H9 (cell line): ENCODE measurements around the gene SLC30A5. TPM values are rescaled to one million over a fixed set of nuclear protein-coding genes. Genes with fewer than 3 reads are reported as not detected.

Experiments
- DNase-seq: peaks from one replicate; pipeline ENCODE4 v3.0.0-alpha.2; 2017
- H2AFZ ChIP-seq: one replicate; pipeline ENCODE4 v1.6.1; 2013; ENCODE audit warnings: mild to moderate bottlenecking, low read length, control low read depth, moderate library complexity
- H2AK5ac ChIP-seq: 2 replicates; pipeline ENCODE4 v1.6.1; 2013; ENCODE audit warnings: low read length, control low read depth, mixed read lengths; ENCODE audit not compliant: insufficient read length
- H2BK120ac ChIP-seq: one replicate; pipeline ENCODE4 v1.6.1; 2013; ENCODE audit warnings: low read depth, mild to moderate bottlenecking, low read length, control low read depth, inconsistent platforms; ENCODE audit not compliant: poor library complexity, severe bottlenecking
- H2BK12ac ChIP-seq: 2 replicates; pipeline ENCODE4 v1.6.1; 2013; ENCODE audit warnings: low read length, control low read depth, mixed read lengths, low read depth; ENCODE audit not compliant: insufficient read length
- H2BK15ac ChIP-seq: 2 replicates; pipeline ENCODE4 v1.6.1; 2013; ENCODE audit warnings: low read depth, low read length, control low read depth
- H2BK20ac ChIP-seq: one replicate; pipeline ENCODE4 v1.6.1; 2013; ENCODE audit warnings: low read depth, mild to moderate bottlenecking, low read length, control low read depth, inconsistent platforms; ENCODE audit not compliant: poor library complexity, severe bottlenecking
- H2BK5ac ChIP-seq: 2 replicates; pipeline ENCODE4 v1.6.1; 2013; ENCODE audit warnings: low read length, control low read depth, mixed read lengths; ENCODE audit not compliant: insufficient read length
- H3K14ac ChIP-seq: 2 replicates; pipeline ENCODE4 v1.6.1; 2013; ENCODE audit warnings: low read length, control low read depth; ENCODE audit not compliant: insufficient read depth
- H3K18ac ChIP-seq: 2 replicates; pipeline ENCODE4 v1.6.1; 2013; ENCODE audit warnings: low read depth, mild to moderate bottlenecking, mixed read lengths, low read length, control low read depth; ENCODE audit not compliant: insufficient read length
- H3K23ac ChIP-seq: 2 replicates; pipeline ENCODE4 v1.6.1; 2013; ENCODE audit warnings: low read length, control low read depth, mixed read lengths, low read depth; ENCODE audit not compliant: insufficient read length
- H3K23me2 ChIP-seq: 2 replicates; pipeline ENCODE4 v1.6.1; 2013; ENCODE audit warnings: low read depth, mild to moderate bottlenecking, mixed read lengths, low read length, control low read depth; ENCODE audit not compliant: insufficient read length, poor library complexity, severe bottlenecking
- H3K27ac ChIP-seq: 2 replicates; pipeline ENCODE4 v1.5.1; 2013; ENCODE audit warnings: low read length, control low read depth, mixed read lengths, low read depth; ENCODE audit not compliant: insufficient read length
- H3K27me3 ChIP-seq: 2 replicates; pipeline ENCODE4 v1.6.1; 2013; ENCODE audit warnings: low read length, control low read depth, inconsistent platforms; ENCODE audit not compliant: insufficient read depth
- H3K4ac ChIP-seq: 2 replicates; pipeline ENCODE4 v1.6.1; 2013; ENCODE audit warnings: low read depth, mild to moderate bottlenecking, control low read depth, inconsistent platforms, low read length, moderate library complexity
- H3K4me1 ChIP-seq: 2 replicates; pipeline ENCODE4 v1.6.1; 2013; ENCODE audit warnings: low read length, control low read depth, inconsistent platforms; ENCODE audit not compliant: insufficient read depth
- H3K4me2 ChIP-seq: 2 replicates; pipeline ENCODE4 v1.6.1; 2013; ENCODE audit warnings: low read length, control low read depth, mixed read lengths; ENCODE audit not compliant: insufficient read length, insufficient read depth
- H3K56ac ChIP-seq: 2 replicates; pipeline ENCODE4 v1.6.1; 2013; ENCODE audit warnings: low read depth, mild to moderate bottlenecking, mixed read lengths, low read length, control low read depth; ENCODE audit not compliant: insufficient read length
- H3K79me1 ChIP-seq: 2 replicates; pipeline ENCODE4 v1.6.1; 2013; ENCODE audit warnings: low read depth, mild to moderate bottlenecking, moderate library complexity, low read length, control low read depth, inconsistent platforms; ENCODE audit not compliant: insufficient read depth, poor library complexity, severe bottlenecking
- H3K79me2 ChIP-seq: 2 replicates; pipeline ENCODE4 v1.6.1; 2013; ENCODE audit warnings: low read length, control low read depth, inconsistent platforms; ENCODE audit not compliant: insufficient read depth
- H3K9ac ChIP-seq: 2 replicates; pipeline ENCODE4 v1.6.1; 2013; ENCODE audit warnings: low read length, control low read depth, mixed read lengths; ENCODE audit not compliant: insufficient read length; ENCODE audit errors: extremely low read depth
- H3K9me3 ChIP-seq: one replicate; pipeline ENCODE4 v1.6.1; 2013; ENCODE audit warnings: low read depth, low read length, inconsistent platforms; ENCODE audit not compliant: control insufficient read depth
- H3T11ph ChIP-seq: one replicate; pipeline ENCODE4 v1.6.1; 2013; ENCODE audit warnings: mild to moderate bottlenecking, low read length, control low read depth, inconsistent platforms
- H4K20me1 ChIP-seq: one replicate; pipeline ENCODE4 v1.6.1; 2013; ENCODE audit not compliant: control insufficient read depth, insufficient read length, insufficient read depth
- H4K5ac ChIP-seq: 2 replicates; pipeline ENCODE4 v1.6.1; 2013; ENCODE audit warnings: low read depth, mild to moderate bottlenecking, mixed read lengths, low read length, control low read depth; ENCODE audit not compliant: insufficient read length
- H4K8ac ChIP-seq: replicated peaks from 2 replicates; pipeline ENCODE4 v1.6.1; 2013; ENCODE audit warnings: low read length, control low read depth, mixed read lengths, low read depth; ENCODE audit not compliant: insufficient read length
- H4K91ac ChIP-seq: 2 replicates; pipeline ENCODE4 v1.6.1; 2013; ENCODE audit warnings: low read depth, mild to moderate bottlenecking, moderate library complexity, mixed read lengths, low read length, control low read depth; ENCODE audit not compliant: insufficient read length
- H3K27ac Mint-ChIP-seq, 3 experiments: 2 replicates in 2 of 3; 3 replicates in 1 of 3; pipeline ENCODE4 v1.8.0; 2020 to 2021; ENCODE audit warnings: mixed read lengths in 3 of 3, mild to moderate bottlenecking in 1 of 3, moderate library complexity in 1 of 3
- H3K27me3 Mint-ChIP-seq: 2 replicates; pipeline ENCODE4 v1.8.0; 2021; ENCODE audit warnings: low read depth, mild to moderate bottlenecking, moderate library complexity, mixed read lengths
- H3K36me3 Mint-ChIP-seq, 3 experiments: 2 replicates in 2 of 3; 3 replicates in 1 of 3; pipeline ENCODE4 v1.8.0; 2020 to 2021; ENCODE audit warnings: low read depth in 3 of 3, mixed read lengths in 3 of 3; ENCODE audit not compliant: insufficient read depth in 1 of 3
- H3K4me1 Mint-ChIP-seq, 2 experiments: 2 replicates each; pipeline ENCODE4 v1.8.0; 2020; ENCODE audit warnings: mixed read lengths in 2 of 2
- H3K4me3 Mint-ChIP-seq, 2 experiments: 2 replicates in 1 of 2; 3 replicates in 1 of 2; pipeline ENCODE4 v1.8.0; 2020 to 2021; ENCODE audit warnings: mild to moderate bottlenecking in 2 of 2, mixed read lengths in 2 of 2, moderate library complexity in 1 of 2
- H3K9me3 Mint-ChIP-seq, 2 experiments: 2 replicates in 1 of 2; 3 replicates in 1 of 2; pipeline ENCODE4 v1.8.0; 2020; ENCODE audit warnings: mild to moderate bottlenecking in 2 of 2, mixed read lengths in 2 of 2, moderate library complexity in 1 of 2
- total RNA-seq: library from RNA; stranded (reverse); gene quantifications from 2 replicates; pipeline ENCODE4 v1.2.1, GENCODE V29; 2021
- TF ChIP-seq, protein P1 (sequence below): fragments of 200-600 bp; sonication (generic); conservative IDR thresholded peaks from 3 replicates; pipeline ENCODE4 v1.8.0; 2021; ENCODE audit warnings: antibody characterized with exemption, mild to moderate bottlenecking

Gene SLC30A5
- total RNA-seq, 1 experiment from 2014 or later, result 33.7 TPM

DNA sequence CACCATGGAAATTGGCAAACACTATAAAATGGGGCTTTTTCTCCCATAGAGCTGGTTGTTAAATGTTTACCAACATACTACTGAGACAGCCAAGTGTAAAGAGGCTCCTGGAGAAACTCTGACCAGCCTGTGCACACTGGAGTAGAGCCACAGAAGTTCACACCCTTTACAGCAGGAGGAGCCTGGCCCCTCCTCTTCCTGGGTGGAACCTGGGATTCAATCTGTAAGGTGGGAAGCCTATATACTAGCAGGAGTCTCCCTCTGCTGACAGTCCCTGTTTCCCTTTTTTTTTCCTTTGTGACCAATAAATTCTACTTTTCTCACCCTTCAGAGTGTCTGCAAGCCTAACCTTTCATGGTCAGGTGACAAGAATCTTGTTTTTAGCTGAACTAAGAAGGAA is 10.4 kb upstream of the SLC30A5 start:
- Mint-ChIP-seq H3K36me3 (no peaks in the 10 kb centered on the region), H3K4me3 (no peak overlapping the region), H3K27ac (no peak overlapping the region), H3K9me3 (no peaks in the 10 kb centered on the region), H3K27me3 (no peaks in the 10 kb centered on the region), H3K4me1 (peaks cover 2 to 3% of the 10 kb centered on the region in 2 experiments)
- peak; percentile 75 for DNase-seq
- Histone ChIP-seq H3K4ac (no peak overlapping the region), H3K56ac (no peak overlapping the region), H3K14ac (no peak overlapping the region), H3K9me3 (no peaks in the 10 kb centered on the region), H2AK5ac (no peak overlapping the region), H4K8ac (no peak overlapping the region), H3K23me2 (no peaks in the 10 kb centered on the region), H3K9ac (no peak overlapping the region), H3T11ph (no peak overlapping the region), H3K18ac (no peak overlapping the region), H4K91ac (no peak overlapping the region), H3K79me1 (no peaks in the 10 kb centered on the region), H2BK5ac (no peak overlapping the region), H4K20me1 (no peaks in the 10 kb centered on the region), H3K4me1 (no peaks in the 10 kb centered on the region), H3K4me2 (no peak overlapping the region), H3K27me3 (no peaks in the 10 kb centered on the region), H2BK15ac (no peak overlapping the region), H2BK12ac (no peak overlapping the region), H4K5ac (no peak overlapping the region), H2BK120ac (no peak overlapping the region), H3K79me2 (no peaks in the 10 kb centered on the region), H3K27ac (no peak overlapping the region), H3K23ac (no peak overlapping the region), H2AFZ (peak overlapping the region; percentile 27), H2BK20ac (no peak overlapping the region)
- TF ChIP-seq, protein P1, sequence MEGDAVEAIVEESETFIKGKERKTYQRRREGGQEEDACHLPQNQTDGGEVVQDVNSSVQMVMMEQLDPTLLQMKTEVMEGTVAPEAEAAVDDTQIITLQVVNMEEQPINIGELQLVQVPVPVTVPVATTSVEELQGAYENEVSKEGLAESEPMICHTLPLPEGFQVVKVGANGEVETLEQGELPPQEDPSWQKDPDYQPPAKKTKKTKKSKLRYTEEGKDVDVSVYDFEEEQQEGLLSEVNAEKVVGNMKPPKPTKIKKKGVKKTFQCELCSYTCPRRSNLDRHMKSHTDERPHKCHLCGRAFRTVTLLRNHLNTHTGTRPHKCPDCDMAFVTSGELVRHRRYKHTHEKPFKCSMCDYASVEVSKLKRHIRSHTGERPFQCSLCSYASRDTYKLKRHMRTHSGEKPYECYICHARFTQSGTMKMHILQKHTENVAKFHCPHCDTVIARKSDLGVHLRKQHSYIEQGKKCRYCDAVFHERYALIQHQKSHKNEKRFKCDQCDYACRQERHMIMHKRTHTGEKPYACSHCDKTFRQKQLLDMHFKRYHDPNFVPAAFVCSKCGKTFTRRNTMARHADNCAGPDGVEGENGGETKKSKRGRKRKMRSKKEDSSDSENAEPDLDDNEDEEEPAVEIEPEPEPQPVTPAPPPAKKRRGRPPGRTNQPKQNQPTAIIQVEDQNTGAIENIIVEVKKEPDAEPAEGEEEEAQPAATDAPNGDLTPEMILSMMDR, result peak; percentile 54; the same call in 2 of the 3 replicates
